WERI-Rb-1 (cell line): ENCODE measurements around the gene ANKRD60.

Experiments
- DNase-seq: peaks from one replicate; pipeline ENCODE4 v3.0.0-alpha.2; 2020
- H3K27ac ChIP-seq: fragments of 250-450 bp; sonication (Bioruptor Pico); 2 replicates; pipeline ENCODE4 v1.5.1; 2020; ENCODE audit warnings: mild to moderate bottlenecking, moderate library complexity
- H3K27me3 ChIP-seq: fragments of 250-450 bp; sonication (Bioruptor Pico); 2 replicates; pipeline ENCODE4 v1.5.1; 2021; ENCODE audit warnings: mild to moderate bottlenecking, low read depth, moderate library complexity; ENCODE audit not compliant: insufficient read depth, severe bottlenecking
- H3K36me3 ChIP-seq: fragments of 250-450 bp; sonication (Bioruptor Pico); 2 replicates; pipeline ENCODE4 v1.5.1; 2020; ENCODE audit warnings: mild to moderate bottlenecking, moderate library complexity
- H3K4me3 ChIP-seq: 2 replicates; pipeline ENCODE4 v1.5.1; 2011; ENCODE audit warnings: low read depth, mild to moderate bottlenecking, control low read depth, low read length
- H3K9me3 ChIP-seq: fragments of 250-450 bp; sonication (Bioruptor Pico); 2 replicates; pipeline ENCODE4 v1.5.1; 2021; ENCODE audit warnings: mild to moderate bottlenecking, moderate library complexity; ENCODE audit not compliant: severe bottlenecking
- TF ChIP-seq, protein P1 (sequence below): IDR thresholded peaks from 2 replicates; pipeline ENCODE4 v1.5.1; 2011; ENCODE audit warnings: low read depth, mild to moderate bottlenecking, control low read depth, inconsistent platforms, low read length

ANKRD60 gene

DNA sequence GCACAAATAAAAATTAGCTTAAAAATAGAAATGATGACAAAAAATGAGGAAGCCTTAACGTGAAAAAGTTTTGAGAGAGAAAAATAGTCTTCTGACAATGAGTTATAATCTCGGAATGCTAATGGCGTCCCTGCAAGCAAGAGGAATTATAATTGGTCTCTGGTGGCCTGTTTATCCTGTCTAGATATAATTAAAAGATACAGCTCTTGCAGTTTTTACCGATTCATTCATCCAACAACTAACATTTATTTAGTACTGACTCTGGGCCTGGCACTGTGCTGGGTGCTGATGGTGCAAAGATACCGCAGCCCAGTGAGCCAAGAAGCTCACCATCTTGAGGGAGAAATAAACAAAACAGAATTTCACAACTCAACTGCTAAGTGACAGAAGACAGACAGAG, 31.6 kb upstream of the ANKRD60 start:
- Histone ChIP-seq H3K4me3 (no peak overlapping the region), H3K27me3 (no peaks in the 10 kb centered on the region), H3K27ac (no peak overlapping the region), H3K36me3 (no peaks in the 10 kb centered on the region), H3K9me3 (no peaks in the 10 kb centered on the region)
- no peak for DNase-seq
- TF ChIP-seq, protein P1, sequence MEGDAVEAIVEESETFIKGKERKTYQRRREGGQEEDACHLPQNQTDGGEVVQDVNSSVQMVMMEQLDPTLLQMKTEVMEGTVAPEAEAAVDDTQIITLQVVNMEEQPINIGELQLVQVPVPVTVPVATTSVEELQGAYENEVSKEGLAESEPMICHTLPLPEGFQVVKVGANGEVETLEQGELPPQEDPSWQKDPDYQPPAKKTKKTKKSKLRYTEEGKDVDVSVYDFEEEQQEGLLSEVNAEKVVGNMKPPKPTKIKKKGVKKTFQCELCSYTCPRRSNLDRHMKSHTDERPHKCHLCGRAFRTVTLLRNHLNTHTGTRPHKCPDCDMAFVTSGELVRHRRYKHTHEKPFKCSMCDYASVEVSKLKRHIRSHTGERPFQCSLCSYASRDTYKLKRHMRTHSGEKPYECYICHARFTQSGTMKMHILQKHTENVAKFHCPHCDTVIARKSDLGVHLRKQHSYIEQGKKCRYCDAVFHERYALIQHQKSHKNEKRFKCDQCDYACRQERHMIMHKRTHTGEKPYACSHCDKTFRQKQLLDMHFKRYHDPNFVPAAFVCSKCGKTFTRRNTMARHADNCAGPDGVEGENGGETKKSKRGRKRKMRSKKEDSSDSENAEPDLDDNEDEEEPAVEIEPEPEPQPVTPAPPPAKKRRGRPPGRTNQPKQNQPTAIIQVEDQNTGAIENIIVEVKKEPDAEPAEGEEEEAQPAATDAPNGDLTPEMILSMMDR, result no peak

DNA sequence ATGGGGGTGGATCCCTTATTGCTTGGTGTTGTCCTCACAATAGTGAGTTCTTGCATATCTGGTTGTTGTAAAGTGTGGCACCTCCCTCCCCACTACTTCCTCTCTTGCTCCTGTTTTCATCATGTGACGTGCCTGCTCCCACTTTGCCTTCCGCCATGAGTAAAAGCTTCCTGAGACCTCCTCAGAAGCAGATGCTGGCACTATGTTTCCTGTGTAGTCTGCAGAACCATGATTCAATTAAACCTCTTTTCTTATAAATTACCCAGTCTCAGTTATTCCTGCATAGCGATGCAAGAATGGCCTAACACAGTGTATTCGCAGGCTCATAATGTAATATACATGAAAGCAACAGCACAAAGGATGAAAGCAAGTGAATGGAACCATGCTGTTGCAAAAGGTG, 28.4 kb upstream of the ANKRD60 start:
- Histone ChIP-seq H3K36me3 (no peaks in the 10 kb centered on the region), H3K9me3 (no peaks in the 10 kb centered on the region), H3K27ac (no peak overlapping the region), H3K27me3 (no peaks in the 10 kb centered on the region), H3K4me3 (no peak overlapping the region)
- TF ChIP-seq, protein P1, result no peak
- DNase-seq, result no peak

DNA sequence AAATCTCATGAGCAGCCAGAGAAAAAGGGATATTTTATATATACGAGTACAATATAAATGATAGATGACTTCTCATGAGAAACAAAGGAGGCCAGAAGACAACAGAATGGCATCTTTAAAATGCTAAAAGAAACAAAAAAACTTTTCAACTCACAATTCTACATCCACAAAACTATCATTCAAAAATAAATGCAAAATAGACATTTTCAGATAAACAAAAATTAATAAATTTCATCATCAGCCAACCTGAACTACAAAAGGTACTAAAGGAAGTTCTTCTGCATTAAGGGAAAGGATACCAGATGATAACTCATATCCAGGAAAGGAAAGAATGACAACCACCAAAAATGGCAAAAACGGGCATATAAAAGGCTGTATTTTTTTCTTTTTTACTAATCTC, 27.9 kb upstream of the ANKRD60 start:
- Histone ChIP-seq H3K9me3 (no peaks in the 10 kb centered on the region), H3K36me3 (no peaks in the 10 kb centered on the region), H3K27me3 (no peaks in the 10 kb centered on the region), H3K27ac (no peak overlapping the region), H3K4me3 (no peak overlapping the region)
- TF ChIP-seq, protein P1, result no peak
- DNase-seq, result no peak

DNA sequence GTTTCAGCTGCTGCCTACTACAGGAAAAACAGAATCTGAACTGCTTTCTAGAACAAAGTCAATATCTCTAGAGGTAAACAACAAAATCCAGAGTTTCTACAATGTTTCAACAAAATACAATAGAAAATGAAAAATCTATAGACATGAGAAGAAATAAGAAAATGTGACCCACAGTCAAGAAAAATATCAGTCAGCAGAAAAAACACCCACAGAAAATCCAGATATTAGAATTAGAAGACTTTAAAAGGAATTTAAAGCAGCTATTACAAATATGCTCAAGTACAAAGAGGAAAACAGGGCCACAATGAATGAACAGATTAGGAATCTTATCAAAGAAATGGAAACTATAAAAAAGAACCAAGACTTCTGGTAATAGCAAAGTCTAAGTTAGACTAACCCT, 26.4 kb upstream of the ANKRD60 start:
- Histone ChIP-seq H3K27ac (no peak overlapping the region), H3K9me3 (no peaks in the 10 kb centered on the region), H3K27me3 (no peaks in the 10 kb centered on the region), H3K4me3 (no peak overlapping the region), H3K36me3 (no peaks in the 10 kb centered on the region)
- TF ChIP-seq, protein P1, result no peak
- no peak for DNase-seq

DNA sequence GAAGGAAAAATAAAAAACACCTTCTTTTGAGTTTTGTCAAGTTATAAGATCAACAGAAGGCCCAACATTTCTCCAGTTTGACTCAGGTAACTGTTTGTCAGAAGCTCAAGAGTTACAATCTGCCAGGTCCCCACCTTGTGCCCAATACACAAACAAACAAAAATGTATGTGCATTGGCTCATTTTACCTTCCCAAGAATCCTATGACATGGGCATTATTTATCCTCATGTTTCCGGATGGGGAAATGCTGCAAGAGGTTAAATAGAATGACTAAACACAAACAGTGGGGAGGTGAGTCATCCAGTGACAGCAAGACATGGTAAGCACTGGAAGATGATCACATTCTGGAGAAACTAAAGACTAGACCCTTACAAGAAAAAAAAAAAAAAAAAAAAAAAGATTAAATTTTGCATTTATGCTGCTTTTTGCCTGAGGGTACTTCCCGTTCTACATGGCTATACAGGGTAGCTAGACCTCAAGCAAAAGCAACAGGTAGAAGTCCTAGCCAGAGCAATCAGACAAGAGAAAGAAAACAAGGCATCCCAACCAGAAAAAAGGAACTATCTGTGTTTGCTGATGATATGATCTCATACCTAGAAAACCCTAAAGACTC, 23.6 kb upstream of the ANKRD60 start:
- no peaks in the 10 kb centered on the region for H3K36me3 ChIP-seq
- no peaks in the 10 kb centered on the region for H3K9me3 ChIP-seq
- no peaks in the 10 kb centered on the region for H3K27me3 ChIP-seq
- no peak overlapping the region for H3K4me3 ChIP-seq
- DNase-seq, result no peak
- no peak overlapping the region for H3K27ac ChIP-seq
- TF ChIP-seq, protein P1, result no peak

DNA sequence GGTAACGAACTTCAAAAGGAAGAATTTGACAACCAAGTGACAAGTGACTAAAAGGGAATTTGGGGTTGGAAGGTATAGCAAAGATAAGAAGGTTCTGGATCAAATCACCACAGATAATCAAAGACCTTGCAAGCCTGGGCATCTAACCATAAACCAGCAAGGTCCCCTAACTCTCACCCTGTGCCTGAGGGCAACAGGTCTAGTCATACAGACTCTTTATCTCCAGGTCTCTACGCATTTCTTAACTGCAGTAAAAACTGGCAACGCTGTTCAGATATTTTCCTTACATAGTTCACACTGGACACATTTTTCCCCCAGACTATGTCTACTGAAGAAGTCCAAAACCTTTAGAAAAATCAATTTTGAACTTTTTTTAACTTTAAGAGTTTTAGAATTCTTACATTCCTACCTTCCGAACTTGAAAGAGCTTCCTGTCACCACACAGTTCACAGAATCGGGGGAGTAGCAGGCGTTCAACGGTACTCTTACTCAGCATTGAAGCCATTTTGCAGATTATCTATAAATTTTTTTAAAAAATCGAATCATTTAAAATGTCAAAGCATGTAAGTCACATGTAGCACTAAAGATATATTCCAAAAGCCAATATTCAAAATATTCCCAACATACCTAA, 23.0 kb upstream of the ANKRD60 start:
- TF ChIP-seq, protein P1, result no peak
- Histone ChIP-seq H3K9me3 (no peaks in the 10 kb centered on the region), H3K4me3 (no peak overlapping the region), H3K36me3 (no peaks in the 10 kb centered on the region), H3K27ac (no peak overlapping the region), H3K27me3 (no peaks in the 10 kb centered on the region)
- no peak for DNase-seq
